GM12878 (cell line): Measurements from ENCODE around the gene CCDC187. TPM values are rescaled to one million over a fixed set of nuclear protein-coding genes. Genes with fewer than 3 reads are reported as not detected.

Source experiments
- ATAC-seq: fragments of 200-7000 bp; cut with Tn5 transposase; 3 replicates; pipeline ENCODE4 v1.9.1; 2020; ENCODE audit warnings: mild to moderate bottlenecking, moderate library complexity
- BruUV-seq: library from RNA; stranded (reverse); fragments of 400-500 nt; replicated peaks from 2 replicates; lab custom pipeline; 2021; lab: Mats Ljungman, UMichigan
- CTCF ChIA-PET: fragments of 300-600 bp; sonication (Branson Sonifier 250); formaldehyde crosslinking; extraction: SDS; loops from one replicate; lab custom pipeline; 2021; ENCODE audit warnings: inconsistent platforms; lab: Yijun Ruan, JAX
- POLR2A ChIA-PET: fragments of 350-600 bp; formaldehyde crosslinking; extraction: SDS; loops from one replicate; lab custom pipeline; 2021; ENCODE audit warnings: inconsistent platforms; lab: Charles Lee
- RAD21 ChIA-PET: fragments of 300-600 bp; sonication (Branson Sonifier 250); formaldehyde crosslinking; loops from one replicate; lab custom pipeline; 2023; ENCODE audit warnings: antibody characterized with exemption; ENCODE audit not compliant: unreplicated experiment; lab: Charles Lee
- SMC1A ChIA-PET: fragments of 300-600 bp; sonication (Branson Sonifier 250); formaldehyde crosslinking; loops from one replicate; lab custom pipeline; 2023; ENCODE audit not compliant: unreplicated experiment, uncharacterized antibody; lab: Charles Lee
- DNase-seq: peaks from one replicate; pipeline ENCODE4 v3.0.0-alpha.2; 2011; ENCODE audit warnings: low read depth, low spot score
- FAIRE-seq: peaks from 3 replicates; lab custom pipeline; 2011; peaks lifted over from hg19 to GRCh38; lab: Jason Lieb, UNC
- H2AFZ ChIP-seq: 2 replicates; pipeline ENCODE4 v1.6.0; 2011; ENCODE audit warnings: low read depth, low read length, control low read depth; ENCODE audit not compliant: control insufficient read depth
- H3K27ac ChIP-seq: 2 replicates; pipeline ENCODE4 v1.5.1; 2011; ENCODE audit warnings: control low read depth; ENCODE audit not compliant: control insufficient read depth, insufficient read depth
- H3K27me3 ChIP-seq, 2 experiments: replicated peaks in 1 of 2; 2 replicates each; pipeline versions ENCODE4 v1.6.0 to v1.6.1; 2011; ENCODE audit warnings: low read length in 1 of 2; ENCODE audit not compliant: control insufficient read depth in 2 of 2, insufficient read depth in 2 of 2
- H3K36me3 ChIP-seq, 2 experiments: 2 replicates each; pipeline ENCODE4 v1.5.1; 2011; ENCODE audit warnings: low read length in 1 of 2; ENCODE audit not compliant: control insufficient read depth in 2 of 2, insufficient read depth in 2 of 2
- H3K4me1 ChIP-seq: 2 replicates; pipeline ENCODE4 v1.6.1; 2011; ENCODE audit warnings: mild to moderate bottlenecking, low read length, moderate library complexity, mixed read lengths; ENCODE audit not compliant: control insufficient read depth, insufficient read depth
- H3K4me2 ChIP-seq: 2 replicates; pipeline ENCODE4 v1.6.0; 2011; ENCODE audit warnings: control low read depth; ENCODE audit not compliant: control insufficient read depth, insufficient read depth
- H3K4me3 ChIP-seq: fragments of 200-600 bp; sonication (generic); 2 replicates; pipeline ENCODE4 v1.5.1; 2016
- H3K79me2 ChIP-seq: 2 replicates; pipeline ENCODE4 v1.6.0; 2011; ENCODE audit warnings: low read length; ENCODE audit not compliant: control insufficient read depth, insufficient read depth
- H3K9ac ChIP-seq: 2 replicates; pipeline ENCODE4 v1.8.0; 2011; ENCODE audit warnings: low read length, control low read depth, mixed read lengths; ENCODE audit not compliant: control insufficient read depth, insufficient read depth
- H3K9me3 ChIP-seq: replicated peaks from 3 replicates; pipeline ENCODE4 v1.5.1; 2011; ENCODE audit warnings: mild to moderate bottlenecking, low read length; ENCODE audit not compliant: control insufficient read depth, insufficient read depth
- H4K20me1 ChIP-seq: 2 replicates; pipeline ENCODE4 v1.6.0; 2011; ENCODE audit not compliant: control insufficient read depth, insufficient read depth
- CEBPB ChIP-seq, 2 experiments: fragments of 150-350 bp in 1 of 2; IDR thresholded peaks; 2 replicates each; pipeline ENCODE4 v1.6.1; 2012 to 2014; ENCODE audit warnings: low read depth in 2 of 2, low read length in 2 of 2, borderline replicate concordance in 1 of 2, inconsistent platforms in 1 of 2
- CREM ChIP-seq: IDR thresholded peaks from 2 replicates; pipeline ENCODE4 v1.6.1; 2014; ENCODE audit warnings: antibody characterized with exemption, low read depth
- IKZF1 ChIP-seq: fragments of 450-650 bp; conservative IDR thresholded peaks from 2 replicates; pipeline ENCODE4 v1.6.1; 2017; ENCODE audit warnings: antibody characterized with exemption, mild to moderate bottlenecking
- MTA3 ChIP-seq: IDR thresholded peaks from 2 replicates; pipeline ENCODE4 v1.6.1; 2012; ENCODE audit warnings: low read length, inconsistent platforms, borderline replicate concordance
- NFIC ChIP-seq: IDR thresholded peaks from 2 replicates; pipeline ENCODE4 v1.6.1; 2012; ENCODE audit warnings: low read depth, mild to moderate bottlenecking, inconsistent platforms, low read length, moderate library complexity
- NRF1 ChIP-seq: conservative IDR thresholded peaks from 2 replicates; pipeline ENCODE4 v1.6.1; 2011; ENCODE audit warnings: mild to moderate bottlenecking, low read depth, low read length, improper control_type of control experiment
- RELA ChIP-seq: fragments of 450-650 bp; IDR thresholded peaks from 2 replicates; pipeline ENCODE4 v1.8.0; 2014; ENCODE audit warnings: borderline replicate concordance; ENCODE audit not compliant: partially characterized antibody
- STAT1 ChIP-seq: fragments of 450-650 bp; conservative IDR thresholded peaks from 2 replicates; pipeline ENCODE4 v1.6.1; 2014; ENCODE audit warnings: antibody characterized with exemption, mild to moderate bottlenecking
- TCF12 ChIP-seq: IDR thresholded peaks from 2 replicates; pipeline ENCODE4 v1.6.1; 2011; ENCODE audit warnings: low read depth, mild to moderate bottlenecking, low read length
- WGBS: methylation state at CpG from one replicate; pipeline ENCODE4 v1.1.6; 2016; ENCODE audit warnings: low lambda C conversion rate; ENCODE audit not compliant: insufficient replicate concordance, insufficient coverage; ENCODE audit errors: missing lambda C conversion rate; 5-methylcytosine and 5-hydroxymethylcytosine counted together
- in situ Hi-C: fragments of 300-500 bp; cut with MboI; formaldehyde crosslinking; loops from 9 replicates; pipeline ENCODE4 v1.14.3; 2018; ENCODE audit warnings: mixed read lengths
- intact Hi-C: fragments of 100-400 bp; cut with micrococcal nuclease; formaldehyde crosslinking; loops from one replicate; pipeline ENCODE4 v1.14.2; 2022; ENCODE audit not compliant: unreplicated experiment
- polyA plus RNA-seq, 11 experiments: library from polyadenylated mRNA; depleted of rRNA in 4 of 11; unstranded in 6 of 11; stranded (reverse) in 5 of 11; fragments of >200 nt; fragmentation: Nextera tagmentation in 4 of 11; fragmentation: Illumina TruSeq in 1 of 11; extraction: Ambion mirVana in 4 of 11; extraction: Trizol in 1 of 11; gene quantifications; 1 replicate in 1 of 11; 2 replicates in 10 of 11; pipeline versions ENCODE4 v1.2.1 to v1.2.3, GENCODE V29; 2011 to 2016; ENCODE audit warnings: inconsistent platforms in 2 of 11, missing spikeins in 2 of 11, low read depth in 1 of 11
- total RNA-seq, 4 experiments: library from RNA; depleted of rRNA in 3 of 4; stranded (reverse); fragments of >200 nt in 3 of 4; fragmentation: Illumina TruSeq in 1 of 4; extraction: Trizol in 1 of 4; gene quantifications; 2 replicates each; pipeline versions ENCODE4 v1.2.1 to v1.2.3, GENCODE V29; 2013 to 2021
- TF ChIP-seq, protein P1 (sequence below): IDR thresholded peaks from 2 replicates; pipeline ENCODE4 v1.6.1; 2011; ENCODE audit warnings: mild to moderate bottlenecking, low read depth, low read length, moderate library complexity; ENCODE audit not compliant: insufficient replicate concordance
- TF ChIP-seq, protein P2 (sequence below): fragments of 450-650 bp; IDR thresholded peaks from 2 replicates; pipeline ENCODE4 v1.6.1; 2014; ENCODE audit warnings: mild to moderate bottlenecking
- TF ChIP-seq, protein P3 (sequence below): IDR thresholded peaks from 2 replicates; pipeline ENCODE4 v1.6.1; 2012; ENCODE audit warnings: low read depth, low read length, improper control_type of control experiment
- TF ChIP-seq, protein P4 (sequence below): fragments of 450-650 bp; formaldehyde crosslinking; IDR thresholded peaks from 2 replicates; pipeline ENCODE4 v1.4.0; 2022; ENCODE audit warnings: mild to moderate bottlenecking, moderate library complexity

Gene CCDC187
- total and polyA plus RNA-seq, 10 of the 15 experiments (the other 5 are each of a cell fraction or from before 2014, with no cell fraction given), result 0.04 to 0.23 (median 0.04) TPM; not detected in 7

DNA sequence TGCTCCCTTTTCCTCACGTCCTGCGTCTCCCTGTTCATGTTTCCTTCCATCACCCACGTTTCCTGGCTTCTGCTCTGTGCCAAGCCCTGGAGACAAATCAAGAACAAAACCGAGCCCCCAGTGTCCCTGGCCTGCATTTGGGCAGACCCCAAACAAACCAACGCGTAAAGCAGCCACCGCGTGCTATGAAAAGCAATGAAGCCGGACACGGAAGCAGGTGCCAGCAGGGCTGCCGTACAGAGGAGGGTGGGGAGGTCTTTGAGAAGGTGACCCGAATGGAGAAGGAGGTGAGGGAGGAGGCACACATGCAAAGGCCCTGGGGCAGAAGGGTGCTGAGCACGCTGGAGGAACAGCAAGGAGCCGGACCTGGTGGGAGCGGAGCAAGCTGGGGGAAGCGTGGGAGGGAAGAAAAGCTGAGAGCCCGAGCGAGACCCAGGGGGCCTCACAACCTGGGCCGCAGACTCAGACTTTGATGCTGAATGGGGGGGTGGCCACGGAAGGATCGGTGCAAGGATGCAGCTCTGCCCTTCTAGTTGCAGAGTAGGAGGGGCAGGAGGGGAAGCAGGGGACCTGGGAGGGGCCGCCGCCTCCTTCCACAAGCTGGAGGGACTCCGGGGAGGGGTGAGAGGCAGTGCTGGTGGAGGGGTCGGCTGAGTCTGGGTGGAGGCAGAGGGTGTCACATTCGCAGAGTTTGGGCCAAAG is 56.9 kb downstream of the CCDC187 start:
- CTCF ChIA-PET, result interaction anchor here (0.6 kb wide), 1 partner anchor 280 kb away, joined by 4 read pairs; no protein-coding TSS in a partner anchor
- no TSS peak for BruUV-seq
- TF ChIP-seq NRF1 (no peak), STAT1 (no peak), IKZF1 (no peak), RELA (no peak), CREM (no peak), MTA3 (no peak), CEBPB (IDR thresholded peaks at IDR 0.05; ENCODE audit: borderline replicate concordance in 1 of 2, low read depth in 2 of 2, low read length in 2 of 2) (no peak), TCF12 (no peak), NFIC (no peak)
- TF ChIP-seq, protein P1, sequence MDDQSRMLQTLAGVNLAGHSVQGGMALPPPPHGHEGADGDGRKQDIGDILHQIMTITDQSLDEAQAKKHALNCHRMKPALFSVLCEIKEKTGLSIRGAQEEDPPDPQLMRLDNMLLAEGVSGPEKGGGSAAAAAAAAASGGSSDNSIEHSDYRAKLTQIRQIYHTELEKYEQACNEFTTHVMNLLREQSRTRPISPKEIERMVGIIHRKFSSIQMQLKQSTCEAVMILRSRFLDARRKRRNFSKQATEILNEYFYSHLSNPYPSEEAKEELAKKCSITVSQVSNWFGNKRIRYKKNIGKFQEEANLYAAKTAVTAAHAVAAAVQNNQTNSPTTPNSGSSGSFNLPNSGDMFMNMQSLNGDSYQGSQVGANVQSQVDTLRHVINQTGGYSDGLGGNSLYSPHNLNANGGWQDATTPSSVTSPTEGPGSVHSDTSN, result no peak
- TF ChIP-seq, protein P2, sequence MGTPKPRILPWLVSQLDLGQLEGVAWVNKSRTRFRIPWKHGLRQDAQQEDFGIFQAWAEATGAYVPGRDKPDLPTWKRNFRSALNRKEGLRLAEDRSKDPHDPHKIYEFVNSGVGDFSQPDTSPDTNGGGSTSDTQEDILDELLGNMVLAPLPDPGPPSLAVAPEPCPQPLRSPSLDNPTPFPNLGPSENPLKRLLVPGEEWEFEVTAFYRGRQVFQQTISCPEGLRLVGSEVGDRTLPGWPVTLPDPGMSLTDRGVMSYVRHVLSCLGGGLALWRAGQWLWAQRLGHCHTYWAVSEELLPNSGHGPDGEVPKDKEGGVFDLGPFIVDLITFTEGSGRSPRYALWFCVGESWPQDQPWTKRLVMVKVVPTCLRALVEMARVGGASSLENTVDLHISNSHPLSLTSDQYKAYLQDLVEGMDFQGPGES, result no peak
- TF ChIP-seq, protein P3, sequence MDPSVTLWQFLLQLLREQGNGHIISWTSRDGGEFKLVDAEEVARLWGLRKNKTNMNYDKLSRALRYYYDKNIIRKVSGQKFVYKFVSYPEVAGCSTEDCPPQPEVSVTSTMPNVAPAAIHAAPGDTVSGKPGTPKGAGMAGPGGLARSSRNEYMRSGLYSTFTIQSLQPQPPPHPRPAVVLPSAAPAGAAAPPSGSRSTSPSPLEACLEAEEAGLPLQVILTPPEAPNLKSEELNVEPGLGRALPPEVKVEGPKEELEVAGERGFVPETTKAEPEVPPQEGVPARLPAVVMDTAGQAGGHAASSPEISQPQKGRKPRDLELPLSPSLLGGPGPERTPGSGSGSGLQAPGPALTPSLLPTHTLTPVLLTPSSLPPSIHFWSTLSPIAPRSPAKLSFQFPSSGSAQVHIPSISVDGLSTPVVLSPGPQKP, result no peak
- TF ChIP-seq, protein P4, sequence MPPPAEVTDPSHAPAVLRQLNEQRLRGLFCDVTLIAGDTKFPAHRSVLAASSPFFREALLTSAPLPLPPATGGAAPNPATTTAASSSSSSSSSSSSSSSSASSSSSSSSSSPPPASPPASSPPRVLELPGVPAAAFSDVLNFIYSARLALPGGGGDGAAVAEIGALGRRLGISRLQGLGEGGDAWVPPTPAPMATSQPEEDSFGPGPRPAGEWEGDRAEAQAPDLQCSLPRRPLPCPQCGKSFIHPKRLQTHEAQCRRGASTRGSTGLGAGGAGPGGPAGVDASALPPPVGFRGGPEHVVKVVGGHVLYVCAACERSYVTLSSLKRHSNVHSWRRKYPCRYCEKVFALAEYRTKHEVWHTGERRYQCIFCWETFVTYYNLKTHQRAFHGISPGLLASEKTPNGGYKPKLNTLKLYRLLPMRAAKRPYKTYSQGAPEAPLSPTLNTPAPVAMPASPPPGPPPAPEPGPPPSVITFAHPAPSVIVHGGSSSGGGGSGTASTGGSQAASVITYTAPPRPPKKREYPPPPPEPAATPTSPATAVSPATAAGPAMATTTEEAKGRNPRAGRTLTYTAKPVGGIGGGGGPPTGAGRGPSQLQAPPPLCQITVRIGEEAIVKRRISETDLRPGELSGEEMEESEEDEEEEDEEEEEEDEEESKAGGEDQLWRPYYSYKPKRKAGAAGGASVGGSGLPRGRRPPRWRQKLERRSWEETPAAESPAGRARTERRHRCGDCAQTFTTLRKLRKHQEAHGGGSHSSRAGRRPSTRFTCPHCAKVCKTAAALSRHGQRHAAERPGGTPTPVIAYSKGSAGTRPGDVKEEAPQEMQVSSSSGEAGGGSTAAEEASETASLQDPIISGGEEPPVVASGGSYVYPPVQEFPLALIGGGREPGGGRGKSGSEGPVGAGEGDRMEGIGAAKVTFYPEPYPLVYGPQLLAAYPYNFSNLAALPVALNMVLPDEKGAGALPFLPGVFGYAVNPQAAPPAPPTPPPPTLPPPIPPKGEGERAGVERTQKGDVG (CRISPR knock-in tag), result no peak

More for the DNA sequence above, 56.9 kb downstream of the CCDC187 start:
- in situ Hi-C loops (no loop called here), intact Hi-C loops (no loop called here)
- FAIRE-seq (no peak), ATAC-seq (no peak), DNase-seq (no peak)
- WGBS, result 74% methylated on average over 22 of the region's 26 CpGs
- H3K9me3 ChIP-seq, result no peaks in the 10 kb centered on the region
- H3K27ac ChIP-seq, result no peak overlapping the region
- RAD21 ChIA-PET, result no interaction called here
- H4K20me1 ChIP-seq, result no peaks in the 10 kb centered on the region
- H3K36me3 ChIP-seq, result no peaks in the 10 kb centered on the region
- no peak overlapping the region for H3K9ac ChIP-seq
- H3K4me1 ChIP-seq, result peaks cover 19% of the 10 kb centered on the region
- H3K79me2 ChIP-seq, result peaks cover 32% of the 10 kb centered on the region
- SMC1A ChIA-PET, result interaction anchor here (0.6 kb wide), 1 partner anchor 30 kb away, joined by 3 read pairs; no protein-coding TSS in a partner anchor
- H3K4me2 ChIP-seq, result no peak overlapping the region
- H2AFZ ChIP-seq, result no peak overlapping the region
- H3K4me3 ChIP-seq, result no peak overlapping the region
- POLR2A ChIA-PET, result interaction anchor here (1.0 kb wide), 1 partner anchor 14 kb away, joined by 3 read pairs; no protein-coding TSS in a partner anchor
- H3K27me3 ChIP-seq, result peaks cover 0 to 1% of the 10 kb centered on the region in 2 experiments; a peak in 2 of 4 replicates
